NT2/D1 (cell line): ENCODE measurements around the gene GPAM.

Experiments
- SUZ12 ChIP-seq: IDR thresholded peaks from 2 replicates; pipeline ENCODE4 v1.6.1; 2011; ENCODE audit not compliant: insufficient read length, insufficient read depth; ENCODE audit errors: extremely low read depth
- ZNF274 ChIP-seq: IDR thresholded peaks from 2 replicates; pipeline ENCODE4 v1.6.1; 2011; ENCODE audit warnings: mild to moderate bottlenecking, low read depth, low read length

GRCh38 chr10:112140110-112140970 lies 43.2 kb downstream of the GPAM start:
- TF ChIP-seq SUZ12: no peak
- no peak for TF ChIP-seq ZNF274
